D721Med (cell line): ENCODE results near the gene NDUFS5.
"Not testable (repeated sequence)": the region's sequence is repeated elsewhere in the genome, so short reads cannot be mapped to it uniquely, and the experiment has no call there.

Experiments
- DNase-seq: peaks from one replicate; pipeline ENCODE4 v3.0.0; 2011; ENCODE audit warnings: low spot score; ENCODE audit not compliant: insufficient read length
- FAIRE-seq: peaks from 2 replicates; lab custom pipeline; 2011; peaks lifted over from hg19 to GRCh38; lab: Jason Lieb, UNC
- TF ChIP-seq, protein P1 (sequence below): IDR thresholded peaks from 2 replicates; pipeline ENCODE4 v1.5.1; 2012; ENCODE audit warnings: mild to moderate bottlenecking, control low read depth; ENCODE audit not compliant: insufficient read depth; ENCODE audit errors: missing control alignments

Gene NDUFS5

DNA sequence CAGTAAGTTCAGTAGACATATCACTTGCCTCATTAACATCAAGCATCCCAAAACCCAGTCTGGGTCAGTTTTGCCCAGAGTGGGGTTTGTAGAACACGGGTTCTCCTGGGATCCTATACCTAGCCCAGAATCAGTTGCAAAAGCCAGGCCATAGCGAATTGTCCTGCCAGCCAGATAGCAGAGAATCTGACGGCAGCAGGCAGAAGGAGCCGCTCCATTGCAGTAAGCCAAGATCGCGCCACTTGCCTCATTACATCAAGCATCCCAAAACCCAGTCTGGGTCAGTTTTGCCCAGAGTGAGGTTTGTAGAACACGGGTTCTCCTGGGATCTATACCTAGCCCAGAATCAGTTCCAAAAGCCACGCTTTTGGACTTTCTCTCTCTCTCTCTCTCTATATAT, 19.1 kb downstream of the NDUFS5 start:
- FAIRE-seq, result no peak
- DNase-seq, result no peak
- TF ChIP-seq, protein P1, sequence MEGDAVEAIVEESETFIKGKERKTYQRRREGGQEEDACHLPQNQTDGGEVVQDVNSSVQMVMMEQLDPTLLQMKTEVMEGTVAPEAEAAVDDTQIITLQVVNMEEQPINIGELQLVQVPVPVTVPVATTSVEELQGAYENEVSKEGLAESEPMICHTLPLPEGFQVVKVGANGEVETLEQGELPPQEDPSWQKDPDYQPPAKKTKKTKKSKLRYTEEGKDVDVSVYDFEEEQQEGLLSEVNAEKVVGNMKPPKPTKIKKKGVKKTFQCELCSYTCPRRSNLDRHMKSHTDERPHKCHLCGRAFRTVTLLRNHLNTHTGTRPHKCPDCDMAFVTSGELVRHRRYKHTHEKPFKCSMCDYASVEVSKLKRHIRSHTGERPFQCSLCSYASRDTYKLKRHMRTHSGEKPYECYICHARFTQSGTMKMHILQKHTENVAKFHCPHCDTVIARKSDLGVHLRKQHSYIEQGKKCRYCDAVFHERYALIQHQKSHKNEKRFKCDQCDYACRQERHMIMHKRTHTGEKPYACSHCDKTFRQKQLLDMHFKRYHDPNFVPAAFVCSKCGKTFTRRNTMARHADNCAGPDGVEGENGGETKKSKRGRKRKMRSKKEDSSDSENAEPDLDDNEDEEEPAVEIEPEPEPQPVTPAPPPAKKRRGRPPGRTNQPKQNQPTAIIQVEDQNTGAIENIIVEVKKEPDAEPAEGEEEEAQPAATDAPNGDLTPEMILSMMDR, result no peak

DNA sequence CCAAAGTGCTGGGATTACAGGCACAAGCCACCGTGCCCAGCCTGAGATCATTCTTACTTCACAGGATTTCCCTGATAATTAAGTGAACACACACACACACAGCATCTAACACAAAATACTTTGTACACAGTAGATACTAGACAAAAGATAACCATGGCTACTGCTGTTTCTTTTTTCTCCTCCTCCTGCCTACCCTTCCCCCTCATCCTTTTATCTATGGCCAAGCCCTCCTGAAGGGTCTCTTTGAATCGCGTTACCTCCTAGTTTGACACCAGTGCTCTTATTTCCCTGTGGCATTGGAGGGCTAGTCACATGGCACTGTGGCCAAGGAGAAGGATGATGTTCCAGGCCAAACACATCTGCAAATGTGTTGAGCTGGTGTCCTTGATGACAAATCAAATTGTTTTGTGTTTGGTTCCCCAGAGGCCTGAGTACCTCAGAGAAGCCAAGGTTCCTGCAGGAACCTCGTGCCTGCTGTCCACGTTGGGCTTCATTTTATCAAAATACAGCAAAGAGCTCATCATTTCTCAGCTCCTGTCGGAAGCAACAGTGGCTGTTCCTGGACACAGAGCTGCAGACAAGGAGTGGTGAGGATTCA, 20.6 kb downstream of the NDUFS5 start:
- FAIRE-seq (no peak), DNase-seq (no peak)
- TF ChIP-seq, protein P1, result no peak

DNA sequence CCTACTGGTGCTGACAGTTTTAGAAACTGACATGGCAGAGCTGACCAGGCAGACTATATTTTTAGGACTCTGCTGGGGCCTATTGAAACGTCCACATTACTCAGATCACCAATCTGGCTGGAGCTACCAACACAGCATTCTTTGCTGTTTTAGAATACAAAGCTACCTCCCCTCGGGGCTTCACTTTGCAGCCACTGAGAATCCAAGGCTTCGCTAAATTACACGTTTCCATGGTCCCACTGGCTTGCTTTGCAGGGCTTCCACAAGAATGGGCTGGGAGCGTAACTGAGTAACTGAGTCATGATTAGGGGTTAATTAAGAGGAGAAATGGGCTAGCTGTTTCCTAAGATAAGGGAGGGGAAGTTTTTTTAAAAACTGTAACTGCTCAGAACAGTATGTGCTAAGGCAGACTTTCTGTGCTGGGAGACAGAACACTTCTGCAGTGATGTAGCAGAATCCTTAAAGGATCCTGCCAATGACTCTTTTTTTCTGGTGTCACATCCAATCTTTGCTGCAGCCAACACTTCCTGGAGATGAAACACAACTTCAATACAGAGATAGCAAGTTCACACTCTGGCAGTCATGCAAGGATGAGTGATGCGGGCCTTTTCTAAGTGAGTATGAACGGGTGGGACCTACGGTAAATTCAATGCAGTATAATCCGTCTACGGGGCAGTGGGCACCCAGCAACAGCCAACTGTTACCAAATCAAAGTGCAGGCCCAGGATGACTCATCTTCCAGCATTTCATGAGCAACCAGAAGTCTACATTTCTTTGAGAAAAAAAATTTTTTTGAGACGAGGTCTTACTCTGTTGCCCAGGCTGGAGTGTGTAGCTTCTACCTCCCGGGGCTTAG, 21.5 kb downstream of the NDUFS5 start:
- FAIRE-seq, result no peak
- TF ChIP-seq, protein P1, result no peak
- DNase-seq, result no peak

DNA sequence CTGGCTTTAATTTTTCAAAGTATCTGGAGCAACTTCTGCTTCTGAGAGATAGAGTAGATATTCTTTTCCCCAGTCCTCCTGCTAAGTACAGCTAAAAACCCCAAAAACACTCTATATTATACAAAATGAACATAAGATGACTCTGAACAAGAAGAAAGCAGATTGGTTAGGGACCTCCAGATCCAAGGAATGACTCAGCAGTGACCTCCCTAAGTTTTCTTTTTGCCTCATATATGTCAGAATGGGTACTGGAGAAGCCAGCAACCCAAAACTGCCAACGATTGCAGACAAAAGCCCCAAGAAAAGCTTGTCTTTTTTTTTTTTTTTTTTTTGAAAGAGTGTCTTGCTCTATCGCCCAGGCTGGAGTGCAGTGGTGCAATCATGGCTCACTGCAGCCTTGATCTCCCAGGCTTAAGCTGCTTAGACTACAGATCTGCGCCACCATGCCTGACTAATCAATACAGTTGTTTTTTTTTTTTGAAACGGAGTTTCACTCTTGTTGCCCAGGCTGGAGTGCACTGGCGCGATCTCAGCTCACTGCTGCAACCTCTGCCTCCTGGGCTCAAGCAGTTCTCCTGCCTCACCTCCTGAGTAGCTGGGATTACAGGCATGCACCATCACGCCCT, 22.7 kb downstream of the NDUFS5 start:
- DNase-seq (no peak), FAIRE-seq (no peak)
- TF ChIP-seq, protein P1, result no peak

DNA sequence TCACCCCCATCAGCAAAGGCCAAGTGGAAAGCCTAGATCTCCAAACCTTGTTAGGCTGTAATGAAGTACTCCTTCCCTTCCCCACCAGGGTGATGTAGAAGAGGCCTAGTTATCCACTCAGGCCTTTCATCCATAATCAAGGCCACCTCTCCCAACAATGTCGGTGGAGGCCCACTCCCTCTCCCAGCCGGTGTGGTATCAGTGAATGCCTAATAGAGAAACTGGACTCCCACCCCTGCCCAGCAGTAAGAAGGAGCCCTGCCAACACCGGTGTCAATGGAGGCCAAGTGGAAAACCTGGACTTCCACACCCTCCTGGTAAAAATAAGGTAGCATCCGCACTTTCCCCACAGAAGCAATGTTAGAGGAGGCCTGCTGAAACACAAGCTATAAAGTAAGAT, 23.9 kb downstream of the NDUFS5 start:
- TF ChIP-seq, protein P1, result no peak
- no peak for FAIRE-seq
- no peak for DNase-seq

DNA sequence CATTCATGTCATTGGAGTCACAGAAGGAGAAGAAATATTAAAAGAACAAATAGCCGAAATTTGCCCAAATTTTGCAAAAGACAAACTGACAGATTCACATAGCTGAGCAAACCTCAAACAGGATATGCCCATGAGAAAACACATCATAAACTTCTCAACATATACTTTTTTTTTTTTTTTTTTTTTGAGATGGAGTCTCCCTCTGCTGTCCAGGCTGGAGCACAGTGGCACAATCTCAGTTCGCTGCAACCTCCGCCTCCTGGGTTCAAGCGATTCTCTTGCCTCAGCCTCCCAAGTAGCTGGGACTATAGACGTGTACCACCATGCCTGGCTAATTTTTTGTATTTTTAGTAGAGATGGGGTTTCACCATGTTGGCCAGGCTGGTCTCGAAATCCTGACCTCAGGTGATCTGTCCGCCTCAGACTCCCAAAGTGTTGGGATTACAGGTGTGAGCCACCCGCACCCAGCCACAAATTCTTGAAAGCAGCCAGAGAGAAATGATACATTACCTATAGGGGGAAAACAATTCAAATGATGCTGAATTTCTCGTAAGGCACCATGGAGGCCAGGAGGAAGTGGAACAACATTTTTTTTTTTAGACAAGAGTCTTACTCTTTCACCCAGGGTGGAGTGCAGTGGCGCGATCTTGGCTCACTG, 25.2 kb downstream of the NDUFS5 start:
- DNase-seq, FAIRE-seq: not testable (repeated sequence)

DNA sequence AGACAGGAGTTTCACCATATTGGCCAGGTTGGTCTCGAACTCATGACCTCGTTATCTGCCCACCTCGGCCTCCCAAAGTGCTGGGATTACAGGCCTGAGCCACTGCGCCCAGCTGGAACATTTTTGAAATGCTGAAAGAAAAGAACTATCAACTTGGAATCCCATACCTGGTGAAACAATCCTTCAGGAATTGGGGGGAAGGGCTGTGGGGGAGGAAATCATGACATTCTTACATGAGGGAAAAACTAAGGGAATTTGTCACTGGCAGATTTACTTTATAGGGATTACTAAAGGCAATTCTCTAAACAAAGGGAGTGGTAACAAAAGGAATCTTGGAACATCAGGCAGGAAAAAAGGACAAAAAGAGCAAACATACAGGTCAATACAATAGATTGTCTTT, 25.8 kb downstream of the NDUFS5 start:
- FAIRE-seq (no peak), DNase-seq (no peak)
- TF ChIP-seq, protein P1, result no peak

DNA sequence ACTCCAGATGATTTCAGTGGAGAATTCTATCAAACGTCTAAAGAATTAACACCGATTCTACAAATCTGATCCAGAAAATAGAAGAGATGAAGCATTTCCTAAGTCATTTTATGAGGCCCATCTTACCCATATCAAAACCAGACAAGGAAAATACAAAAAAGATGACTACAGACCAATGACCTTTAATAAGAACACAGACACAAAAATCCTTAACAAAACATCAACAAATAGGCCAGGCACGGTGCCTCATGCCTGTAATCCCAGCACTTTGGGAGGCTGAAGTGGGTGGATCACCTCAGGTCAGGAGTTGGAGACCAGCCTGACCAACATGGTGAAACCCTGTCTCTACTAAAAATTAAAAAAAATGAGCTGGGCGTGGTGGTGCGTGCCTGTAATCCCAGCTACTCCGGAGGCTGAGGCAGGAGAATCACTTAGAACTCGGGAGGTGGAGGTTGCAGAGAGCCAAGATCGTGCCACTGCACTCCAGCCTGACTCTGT, 29.1 kb downstream of the NDUFS5 start:
- FAIRE-seq, DNase-seq: not testable (repeated sequence)

DNA sequence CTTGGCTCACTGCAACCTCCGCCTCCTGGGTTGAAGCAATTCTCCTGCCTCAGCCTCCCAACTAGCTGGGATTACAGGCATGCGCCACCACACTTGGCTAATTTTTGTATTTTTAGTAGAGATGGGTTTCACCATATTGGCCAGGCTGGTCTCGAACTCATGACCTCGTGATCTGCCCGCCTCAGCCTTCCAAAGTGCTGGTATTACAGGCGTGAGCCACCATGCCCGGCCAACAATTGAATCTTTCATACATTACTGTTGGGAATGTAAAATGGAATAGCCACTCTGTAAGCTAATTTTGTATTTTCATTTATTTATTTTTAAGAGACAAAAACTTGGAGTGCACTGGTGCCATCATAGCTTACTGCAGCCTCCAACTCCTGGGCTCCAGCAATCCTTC, 35.4 kb downstream of the NDUFS5 start:
- not testable (repeated sequence) for FAIRE-seq, DNase-seq
